H1 (cell line): ENCODE results near the gene RAB40C.

Experiments used
- CBX8 ChIP-seq: fragments of 300-800, 300-1000 bp; sonication (generic); IDR thresholded peaks from 2 replicates; pipeline ENCODE4 v1.7.1; 2016; ENCODE audit warnings: low read depth, low read length, borderline replicate concordance
- CEBPB ChIP-seq: IDR thresholded peaks from 2 replicates; pipeline ENCODE4 v1.6.1; 2012; ENCODE audit warnings: low read depth, low read length
- EZH2 ChIP-seq: fragments of 200-600 bp; sonication (generic); IDR thresholded peaks from 2 replicates; pipeline ENCODE4 v1.7.1; 2012; ENCODE audit warnings: low read depth, mild to moderate bottlenecking, moderate library complexity, low read length, inconsistent platforms; ENCODE audit not compliant: severe bottlenecking
- GABPA ChIP-seq: IDR thresholded peaks from 2 replicates; pipeline ENCODE4 v1.6.1; 2011; ENCODE audit warnings: mild to moderate bottlenecking, low read length, moderate library complexity, borderline replicate concordance; ENCODE audit not compliant: insufficient read depth
- HDAC6 ChIP-seq: IDR thresholded peaks from one replicate; pipeline ENCODE4 v1.7.1; 2012; ENCODE audit warnings: low read depth, mild to moderate bottlenecking, inconsistent platforms, low read length, moderate library complexity
- MAFK ChIP-seq: IDR thresholded peaks from 2 replicates; pipeline ENCODE4 v1.6.1; 2012; ENCODE audit warnings: low read depth, mild to moderate bottlenecking, improper control_type of control experiment, low read length
- POLR2A ChIP-seq, 2 experiments: IDR thresholded peaks; 1 replicate in 1 of 2; 2 replicates in 1 of 2; pipeline ENCODE4 v1.6.1; 2011; ENCODE audit warnings: low read depth in 2 of 2, low read length in 2 of 2, mild to moderate bottlenecking in 2 of 2; ENCODE audit errors: control extremely low read depth in 1 of 2
- SIN3A ChIP-seq, 2 experiments: IDR thresholded peaks in 1 of 2; conservative IDR thresholded peaks in 1 of 2; 2 replicates each; pipeline ENCODE4 v1.6.1; 2011 to 2012; ENCODE audit warnings: low read length in 2 of 2, improper control_type of control experiment in 1 of 2, low read depth in 1 of 2, mild to moderate bottlenecking in 1 of 2
- SIX5 ChIP-seq: IDR thresholded peaks from 2 replicates; pipeline ENCODE4 v1.6.1; 2011; ENCODE audit warnings: mild to moderate bottlenecking, low read depth, low read length
- SUZ12 ChIP-seq: fragments of 200-600 bp; sonication (generic); IDR thresholded peaks from 2 replicates; pipeline ENCODE4 v1.6.1; 2012; ENCODE audit warnings: mild to moderate bottlenecking, inconsistent platforms, low read length, moderate library complexity, mixed read lengths
- ZNF274 ChIP-seq: IDR thresholded peaks from 2 replicates; pipeline ENCODE4 v1.7.0; 2012; ENCODE audit warnings: low read length, borderline replicate concordance; ENCODE audit errors: extremely low read depth
- TF ChIP-seq, protein P1 (sequence below), 3 experiments: IDR thresholded peaks; 1 replicate in 2 of 3; 2 replicates in 1 of 3; pipeline versions ENCODE4 v1.5.1 to v1.6.1; 2011; ENCODE audit warnings: low read length in 3 of 3, mild to moderate bottlenecking in 3 of 3, inconsistent platforms in 2 of 3, low read depth in 1 of 3, moderate library complexity in 1 of 3; ENCODE audit not compliant: insufficient read depth in 1 of 3; ENCODE audit errors: control extremely low read depth in 1 of 3
- TF ChIP-seq, protein P2 (sequence below): IDR thresholded peaks from 2 replicates; pipeline ENCODE4 v1.6.1; 2011; ENCODE audit warnings: low read length, improper control_type of control experiment
- TF ChIP-seq, protein P3 (sequence below): IDR thresholded peaks from 2 replicates; pipeline ENCODE4 v1.6.1; 2011; ENCODE audit warnings: low read depth, mild to moderate bottlenecking, low read length; ENCODE audit not compliant: insufficient read depth

DNA sequence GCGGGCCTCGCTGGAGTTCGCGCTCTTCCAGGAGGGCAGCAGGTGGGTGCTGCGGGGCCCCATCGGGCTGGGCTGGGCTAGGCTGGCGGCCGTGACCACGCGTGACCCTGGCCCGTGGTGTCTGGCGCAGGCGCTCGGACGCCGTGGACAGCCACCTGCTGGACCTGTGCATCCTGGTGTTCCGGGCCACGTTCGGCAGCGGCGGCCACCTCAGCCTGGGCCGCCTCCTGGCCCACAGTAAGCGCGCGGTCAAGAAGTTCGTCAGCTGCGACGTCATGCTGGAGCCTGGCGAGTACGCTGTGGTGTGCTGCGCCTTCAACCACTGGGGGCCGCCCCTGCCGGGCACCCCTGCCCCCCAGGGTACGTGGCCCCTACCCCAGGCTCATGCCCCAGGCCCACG, 37.7 kb upstream of the RAB40C start:
- TF ChIP-seq, protein P1, sequence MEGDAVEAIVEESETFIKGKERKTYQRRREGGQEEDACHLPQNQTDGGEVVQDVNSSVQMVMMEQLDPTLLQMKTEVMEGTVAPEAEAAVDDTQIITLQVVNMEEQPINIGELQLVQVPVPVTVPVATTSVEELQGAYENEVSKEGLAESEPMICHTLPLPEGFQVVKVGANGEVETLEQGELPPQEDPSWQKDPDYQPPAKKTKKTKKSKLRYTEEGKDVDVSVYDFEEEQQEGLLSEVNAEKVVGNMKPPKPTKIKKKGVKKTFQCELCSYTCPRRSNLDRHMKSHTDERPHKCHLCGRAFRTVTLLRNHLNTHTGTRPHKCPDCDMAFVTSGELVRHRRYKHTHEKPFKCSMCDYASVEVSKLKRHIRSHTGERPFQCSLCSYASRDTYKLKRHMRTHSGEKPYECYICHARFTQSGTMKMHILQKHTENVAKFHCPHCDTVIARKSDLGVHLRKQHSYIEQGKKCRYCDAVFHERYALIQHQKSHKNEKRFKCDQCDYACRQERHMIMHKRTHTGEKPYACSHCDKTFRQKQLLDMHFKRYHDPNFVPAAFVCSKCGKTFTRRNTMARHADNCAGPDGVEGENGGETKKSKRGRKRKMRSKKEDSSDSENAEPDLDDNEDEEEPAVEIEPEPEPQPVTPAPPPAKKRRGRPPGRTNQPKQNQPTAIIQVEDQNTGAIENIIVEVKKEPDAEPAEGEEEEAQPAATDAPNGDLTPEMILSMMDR (IDR thresholded peaks at IDR 0.05; ENCODE audit: control extremely low read depth in 1 of 3, insufficient read depth in 1 of 3, low read depth in 1 of 3, low read length in 3 of 3) = no peak
- TF ChIP-seq, protein P2, sequence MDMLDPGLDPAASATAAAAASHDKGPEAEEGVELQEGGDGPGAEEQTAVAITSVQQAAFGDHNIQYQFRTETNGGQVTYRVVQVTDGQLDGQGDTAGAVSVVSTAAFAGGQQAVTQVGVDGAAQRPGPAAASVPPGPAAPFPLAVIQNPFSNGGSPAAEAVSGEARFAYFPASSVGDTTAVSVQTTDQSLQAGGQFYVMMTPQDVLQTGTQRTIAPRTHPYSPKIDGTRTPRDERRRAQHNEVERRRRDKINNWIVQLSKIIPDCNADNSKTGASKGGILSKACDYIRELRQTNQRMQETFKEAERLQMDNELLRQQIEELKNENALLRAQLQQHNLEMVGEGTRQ = no peak
- TF ChIP-seq SIN3A (conservative IDR thresholded peaks at IDR 0.05 in 1 of 2, IDR thresholded peaks at IDR 0.05 in 1 of 2; ENCODE audit: low read depth in 1 of 2, low read length in 2 of 2) = no peak
- no peak for TF ChIP-seq POLR2A (IDR thresholded peaks at IDR 0.05; ENCODE audit: control extremely low read depth in 1 of 2, low read depth in 2 of 2, low read length in 2 of 2)
- TF ChIP-seq ZNF274 = no peak
- no peak for TF ChIP-seq CEBPB
- no peak for TF ChIP-seq HDAC6
- TF ChIP-seq GABPA = no peak
- TF ChIP-seq SUZ12 = no peak
- TF ChIP-seq EZH2 = no peak
- no peak for TF ChIP-seq SIX5
- no peak for TF ChIP-seq CBX8
- TF ChIP-seq, protein P3, sequence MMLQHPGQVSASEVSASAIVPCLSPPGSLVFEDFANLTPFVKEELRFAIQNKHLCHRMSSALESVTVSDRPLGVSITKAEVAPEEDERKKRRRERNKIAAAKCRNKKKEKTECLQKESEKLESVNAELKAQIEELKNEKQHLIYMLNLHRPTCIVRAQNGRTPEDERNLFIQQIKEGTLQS = no peak
- TF ChIP-seq MAFK = no peak
